H1 (cell line): ENCODE data around the gene ARG2. TPM values are rescaled to one million over a fixed set of nuclear protein-coding genes. Genes with fewer than 3 reads are reported as not detected.

Experiments
- CTCF ChIA-PET: fragments of 300-600 bp; sonication (Branson Sonifier 250); formaldehyde crosslinking; loops from one replicate; lab custom pipeline; 2021; ENCODE audit not compliant: partially characterized antibody; lab: Charles Lee
- POLR2A ChIA-PET: fragments of 300-600 bp; sonication (Branson Sonifier 250); formaldehyde crosslinking; loops from one replicate; lab custom pipeline; 2021; ENCODE audit warnings: inconsistent platforms; ENCODE audit not compliant: partially characterized antibody; lab: Charles Lee
- DNase-seq, 2 experiments: peaks; one replicate each; pipeline versions ENCODE4 v3.0.0 to v3.0.0-alpha.2; 2010 to 2022; ENCODE audit warnings: low spot score in 2 of 2, low read depth in 1 of 2, mixed read lengths in 1 of 2
- FAIRE-seq: peaks from 2 replicates; lab custom pipeline; 2011; peaks lifted over from hg19 to GRCh38; lab: Jason Lieb, UNC
- H2AFZ ChIP-seq: 2 replicates; pipeline ENCODE4 v1.8.1; 2012; ENCODE audit warnings: low read length, inconsistent platforms
- H2AK5ac ChIP-seq: 2 replicates; pipeline ENCODE4 v1.6.1; 2013; ENCODE audit warnings: low read depth, low read length
- H2BK120ac ChIP-seq: replicated peaks from 2 replicates; pipeline ENCODE3; 2013; ENCODE audit warnings: low read depth, low read length, inconsistent platforms
- H2BK12ac ChIP-seq: 2 replicates; pipeline ENCODE4 v1.6.1; 2013; ENCODE audit warnings: low read depth, low read length
- H2BK15ac ChIP-seq: 2 replicates; pipeline ENCODE4 v1.6.1; 2013; ENCODE audit warnings: low read length
- H2BK20ac ChIP-seq: 2 replicates; pipeline ENCODE4 v1.6.1; 2013; ENCODE audit warnings: low read length
- H2BK5ac ChIP-seq: 2 replicates; pipeline ENCODE4 v1.6.1; 2013; ENCODE audit warnings: low read depth, low read length
- H3K14ac ChIP-seq: 2 replicates; pipeline ENCODE4 v1.6.1; 2013; ENCODE audit warnings: inconsistent platforms; ENCODE audit not compliant: insufficient read length
- H3K18ac ChIP-seq: 2 replicates; pipeline ENCODE4 v1.6.1; 2013; ENCODE audit warnings: low read length; ENCODE audit errors: extremely low read depth
- H3K23ac ChIP-seq: 2 replicates; pipeline ENCODE4 v1.6.1; 2013; ENCODE audit warnings: inconsistent platforms; ENCODE audit not compliant: insufficient read length
- H3K23me2 ChIP-seq: 2 replicates; pipeline ENCODE4 v1.6.1; 2013; ENCODE audit warnings: low read depth, low read length
- H3K27ac ChIP-seq: 2 replicates; pipeline ENCODE4 v1.6.1; 2011; ENCODE audit warnings: low read depth, low read length, inconsistent platforms
- H3K27me3 ChIP-seq, 4 experiments: replicated peaks in 1 of 4; 1 replicate in 1 of 4; 2 replicates in 3 of 4; pipeline versions ENCODE4 v1.6.1 to v1.8.1; 2011 to 2013; ENCODE audit warnings: low read length in 3 of 4, mild to moderate bottlenecking in 3 of 4, inconsistent platforms in 2 of 4, mixed read lengths in 2 of 4, moderate library complexity in 1 of 4; ENCODE audit not compliant: control insufficient read depth in 3 of 4, insufficient read depth in 3 of 4; ENCODE audit errors: extremely low read depth in 1 of 4
- H3K36me3 ChIP-seq, 4 experiments: 2 replicates each; pipeline versions ENCODE4 v1.6.1 to v1.8.1; 2011 to 2013; ENCODE audit warnings: mild to moderate bottlenecking in 4 of 4, low read length in 3 of 4, moderate library complexity in 2 of 4, control low read depth in 1 of 4, inconsistent platforms in 1 of 4; ENCODE audit not compliant: insufficient read depth in 4 of 4, control insufficient read depth in 2 of 4
- H3K4ac ChIP-seq: replicated peaks from 2 replicates; pipeline ENCODE3; 2013; ENCODE audit warnings: low read length, low read depth, mixed read lengths, inconsistent platforms; ENCODE audit not compliant: insufficient read length
- H3K4me1 ChIP-seq, 4 experiments: replicated peaks in 1 of 4; 1 replicate in 1 of 4; 2 replicates in 3 of 4; pipeline versions ENCODE4 v1.6.1 to v1.8.1; 2011 to 2013; ENCODE audit warnings: low read length in 3 of 4, inconsistent platforms in 2 of 4, mixed read lengths in 1 of 4; ENCODE audit not compliant: insufficient read depth in 4 of 4, control insufficient read depth in 3 of 4
- H3K4me2 ChIP-seq, 2 experiments: 2 replicates each; pipeline versions ENCODE4 v1.6.1 to v1.8.1; 2011 to 2013; ENCODE audit warnings: low read depth in 2 of 2, low read length in 2 of 2, control low read depth in 1 of 2, inconsistent platforms in 1 of 2, mild to moderate bottlenecking in 1 of 2; ENCODE audit not compliant: insufficient read depth in 1 of 2
- H3K4me3 ChIP-seq, 4 experiments: fragments of 200-600, 300-600 bp in 1 of 4; sonication (generic), shearing (Covaris generic), sonication (Bioruptor Twin) in 1 of 4; 2 replicates each; pipeline versions ENCODE4 v1.5.1 to v1.8.1; 2011 to 2016; ENCODE audit warnings: low read length in 4 of 4, low read depth in 3 of 4, control low read depth in 2 of 4, inconsistent platforms in 2 of 4, mild to moderate bottlenecking in 2 of 4, mixed read lengths in 1 of 4, moderate library complexity in 1 of 4; ENCODE audit not compliant: insufficient read depth in 2 of 4; ENCODE audit errors: extremely low read depth in 1 of 4
- H3K56ac ChIP-seq: replicated peaks from 2 replicates; pipeline ENCODE3; 2013; ENCODE audit warnings: low read depth, mild to moderate bottlenecking, mixed read lengths, low read length, inconsistent platforms; ENCODE audit not compliant: insufficient read length
- H3K79me1 ChIP-seq: 2 replicates; pipeline ENCODE4 v1.6.1; 2013; ENCODE audit warnings: low read depth, low read length, control low read depth
- H3K79me2 ChIP-seq, 2 experiments: 2 replicates each; pipeline versions ENCODE4 v1.6.1 to v1.8.1; 2012 to 2013; ENCODE audit warnings: low read length in 2 of 2, mild to moderate bottlenecking in 2 of 2, inconsistent platforms in 1 of 2; ENCODE audit not compliant: insufficient read depth in 2 of 2, control insufficient read depth in 1 of 2
- H3K9ac ChIP-seq, 4 experiments: replicated peaks in 1 of 4; 1 replicate in 1 of 4; 2 replicates in 3 of 4; pipeline versions ENCODE4 v1.6.1 to v1.8.1; 2011 to 2013; ENCODE audit warnings: low read depth in 3 of 4, low read length in 3 of 4, control low read depth in 2 of 4, mild to moderate bottlenecking in 2 of 4, moderate library complexity in 2 of 4, inconsistent platforms in 1 of 4; ENCODE audit errors: extremely low read depth in 1 of 4
- H3K9me3 ChIP-seq, 2 experiments: 2 replicates each; pipeline versions ENCODE4 v1.6.1 to v1.8.1; 2012 to 2013; ENCODE audit warnings: mild to moderate bottlenecking in 2 of 2, moderate library complexity in 2 of 2, control low read depth in 1 of 2, inconsistent platforms in 1 of 2, low read depth in 1 of 2, low read length in 1 of 2, mixed read lengths in 1 of 2; ENCODE audit not compliant: insufficient read depth in 2 of 2
- H4K20me1 ChIP-seq, 2 experiments: replicated peaks in 1 of 2; 2 replicates each; pipeline versions ENCODE3 to v1.8.1; 2011 to 2013; ENCODE audit warnings: inconsistent platforms in 2 of 2, low read length in 2 of 2, mild to moderate bottlenecking in 1 of 2; ENCODE audit not compliant: insufficient read depth in 2 of 2, control insufficient read depth in 1 of 2
- H4K5ac ChIP-seq: 2 replicates; pipeline ENCODE4 v1.6.1; 2013; ENCODE audit warnings: low read length, low read depth, mixed read lengths, inconsistent platforms; ENCODE audit not compliant: insufficient read length
- H4K8ac ChIP-seq: 2 replicates; pipeline ENCODE4 v1.8.0; 2013; ENCODE audit warnings: mild to moderate bottlenecking, moderate library complexity, low read length, inconsistent platforms; ENCODE audit not compliant: insufficient read depth; ENCODE audit errors: extremely low read depth
- H4K91ac ChIP-seq: replicated peaks from 2 replicates; pipeline ENCODE3; 2013; ENCODE audit warnings: low read length, mixed read lengths, inconsistent platforms; ENCODE audit not compliant: insufficient read length
- ASH2L ChIP-seq: fragments of 200-600, 300-600 bp; sonication (generic); IDR thresholded peaks from one replicate; pipeline ENCODE4 v1.7.1; 2017; ENCODE audit warnings: low read length
- CBX5 ChIP-seq: fragments of 300-800, 300-1000 bp; sonication (generic); IDR thresholded peaks from 2 replicates; pipeline ENCODE4 v1.7.1; 2016; ENCODE audit warnings: antibody characterized with exemption, low read length, low read depth
- CHD1 ChIP-seq: IDR thresholded peaks from 2 replicates; pipeline ENCODE4 v1.6.1; 2012; ENCODE audit warnings: low read depth, low read length, improper control_type of control experiment
- WGBS, 2 experiments: shearing (Covaris generic) in 1 of 2; methylation state at CpG; one replicate each; pipeline versions ENCODE4 v1.1.6 to v1.1.7; 2013 to 2015; ENCODE audit warnings: low lambda C conversion rate in 2 of 2, mixed read lengths in 2 of 2, inconsistent platforms in 1 of 2, low coverage in 1 of 2, missing lambda C conversion rate in 1 of 2; ENCODE audit not compliant: insufficient replicate concordance in 2 of 2, insufficient coverage in 1 of 2, insufficient read length in 1 of 2; ENCODE audit errors: extremely low coverage in 1 of 2, missing lambda C conversion rate in 1 of 2; 5-methylcytosine and 5-hydroxymethylcytosine counted together
- polyA plus RNA-seq, 7 experiments: library from polyadenylated mRNA; depleted of rRNA in 3 of 7; stranded (reverse) in 5 of 7; unstranded in 2 of 7; fragments of >200 nt in 5 of 7; fragments of 200-250 nt in 2 of 7; gene quantifications; 1 replicate in 5 of 7; 2 replicates in 1 of 7; 4 replicates in 1 of 7; pipeline versions ENCODE4 v1.2.1 to v1.2.3, GENCODE V29; 2011 to 2013; ENCODE audit warnings: missing spikeins in 2 of 7, mixed read lengths in 2 of 7
- total RNA-seq: library from RNA; stranded (reverse); fragmentation: NEBNext Ultra II Directional; extraction: Animal tissue kit (Norgen Biotek cat#: 25700); gene quantifications from 2 replicates; pipeline ENCODE4 v1.2.1, GENCODE V29; 2021

The ARG2 gene
- total and polyA plus RNA-seq, 2 of the 8 experiments (the other 6 are each of a cell fraction or from before 2014, with no cell fraction given): 49.9 to 59.1 TPM

- no peak overlapping the region for H2BK12ac ChIP-seq
- ChIA-PET POLR2A (interaction anchor here (2.8 kb wide), 1 partner anchor 10 kb away, joined by 8 read pairs; the partner anchor contains the start of gene PIGH), CTCF (interaction anchor here (1.3 to 2.9 kb wide), 5 partner anchors 24 to 183 kb away, joined by 3 to 16 read pairs (median 3); no protein-coding TSS in a partner anchor)
- DNase-seq (no peak), FAIRE-seq (no peak)
- H2AFZ ChIP-seq: no peak overlapping the region
- no peak overlapping the region for H3K4me3 ChIP-seq
- no peaks in the 10 kb centered on the region for H3K36me3 ChIP-seq
- no peak overlapping the region for H4K91ac ChIP-seq
- no peak overlapping the region for H3K4ac ChIP-seq
- no peaks in the 10 kb centered on the region for H3K9me3 ChIP-seq
- no peak overlapping the region for H3K27ac ChIP-seq
- peaks cover 0 to 8% (median 2%) of the 10 kb centered on the region in 4 experiments; a peak in 4 of 7 replicates for H3K4me1 ChIP-seq
- no peaks in the 10 kb centered on the region for H3K79me1 ChIP-seq
- H2BK15ac ChIP-seq: no peak overlapping the region
- H3K4me2 ChIP-seq: no peak overlapping the region
- H3K14ac ChIP-seq: no peak overlapping the region
- WGBS, 2 experiments: 83% methylated on average over 1 of the region's 1 CpG; no CpG with 5 or more reads in 1 of the 2 experiments
- no peak overlapping the region for H2BK120ac ChIP-seq
- H3K27me3 ChIP-seq: peaks cover 17 to 73% (median 55%) of the 10 kb centered on the region in 4 experiments
- H2AK5ac ChIP-seq: no peak overlapping the region
- H4K20me1 ChIP-seq: no peaks in the 10 kb centered on the region
- no peak overlapping the region for H3K23ac ChIP-seq
- H2BK5ac ChIP-seq: no peak overlapping the region
- H4K5ac ChIP-seq: no peak overlapping the region
- H4K8ac ChIP-seq: no peak overlapping the region
- no peak overlapping the region for H3K18ac ChIP-seq
- no peak overlapping the region for H3K9ac ChIP-seq
- H3K56ac ChIP-seq: no peak overlapping the region
- H2BK20ac ChIP-seq: no peak overlapping the region
- H3K23me2 ChIP-seq: no peaks in the 10 kb centered on the region
- H3K79me2 ChIP-seq: no peaks in the 10 kb centered on the region
- TF ChIP-seq CBX5: no peak
- no peak for TF ChIP-seq CHD1
- no peak for TF ChIP-seq ASH2L
Measured at GRCh38 chr14:67610491-67610890, 9.2 kb upstream of the ARG2 start.
